ENCODE results near the gene YEATS2.
"Not testable (repeated sequence)": the region's sequence is repeated elsewhere in the genome, so short reads cannot be mapped to it uniquely, and the experiment has no call there.

The YEATS2 gene

DNA sequence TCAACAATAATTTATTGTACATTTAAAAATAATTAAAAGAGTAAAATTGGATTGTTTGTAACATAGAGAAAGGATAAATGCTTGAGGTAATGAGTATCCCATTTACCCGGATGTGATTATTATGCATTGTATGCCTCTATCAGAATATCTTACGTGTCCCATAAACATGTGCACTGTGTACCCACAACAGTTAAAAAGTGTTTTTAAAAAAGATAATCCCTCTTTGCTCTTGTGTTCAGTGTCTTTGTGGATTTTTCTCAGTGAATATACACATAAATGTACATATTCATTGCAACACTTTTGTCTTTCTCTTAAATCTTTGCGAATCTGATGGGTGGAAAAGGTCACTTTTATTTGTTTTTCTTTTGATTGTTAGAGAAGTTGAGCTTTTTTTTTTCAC lies 20.4 kb downstream of the YEATS2 start:
- DNase-seq: no peak

DNA sequence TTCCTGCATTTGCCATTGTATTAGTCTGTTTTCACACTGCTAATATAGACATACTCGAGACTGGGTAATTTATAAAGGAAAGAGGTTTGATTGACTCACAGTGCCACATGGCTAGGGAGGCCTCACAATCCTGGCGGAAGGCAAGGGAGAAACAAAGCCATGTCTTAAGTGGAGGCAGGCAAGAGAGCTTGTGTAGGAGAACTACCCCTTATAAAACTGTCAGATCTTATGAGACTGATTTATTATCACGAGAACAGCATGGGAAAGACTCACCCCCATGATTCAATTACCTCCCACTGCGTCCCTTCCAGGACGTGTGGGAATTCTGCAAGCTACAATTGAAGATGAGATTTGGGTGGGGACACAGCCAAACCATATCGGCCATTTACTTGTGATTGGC lies 27.8 kb downstream of the YEATS2 start:
- DNase-seq: no peak

DNA sequence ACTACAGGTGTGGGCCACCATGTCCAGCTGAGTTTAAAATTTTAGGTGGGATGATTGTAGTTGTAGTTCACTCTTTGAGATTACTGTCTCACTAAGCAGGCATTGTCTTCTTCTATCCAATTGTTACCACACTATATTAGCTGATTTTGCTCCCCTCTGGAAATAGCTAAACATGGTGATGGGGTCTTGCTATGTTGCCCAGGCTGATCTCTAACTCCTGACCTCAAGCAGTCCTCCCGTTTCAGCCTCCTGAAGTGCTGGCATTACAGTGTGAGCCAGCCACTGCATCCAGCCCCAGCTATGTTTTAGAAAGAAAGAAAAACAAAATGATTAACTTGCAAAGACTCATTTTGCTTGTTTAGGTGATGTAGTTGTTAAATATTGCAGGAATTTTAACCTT lies 30.6 kb downstream of the YEATS2 start:
- no peak for DNase-seq

DNA sequence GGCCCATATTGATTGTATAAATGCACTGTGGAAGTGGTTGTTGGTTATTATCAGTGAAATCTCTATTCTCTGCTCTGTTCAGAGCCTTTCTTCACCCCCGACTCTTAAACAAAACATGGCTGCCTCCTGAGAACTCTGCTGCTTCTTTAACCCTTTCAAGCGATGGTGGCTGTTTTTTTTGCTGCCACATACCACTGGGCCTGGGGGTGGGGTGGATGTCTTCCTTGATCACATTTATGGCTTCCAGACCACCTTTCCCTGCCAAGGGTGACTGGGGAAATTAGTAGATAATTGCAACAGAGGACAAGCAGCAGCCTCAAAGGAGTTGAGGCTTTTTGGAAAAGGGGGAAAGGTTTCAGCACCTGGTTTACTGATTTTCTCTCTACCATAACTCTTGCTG lies 32.8 kb downstream of the YEATS2 start:
- no peak for DNase-seq

DNA sequence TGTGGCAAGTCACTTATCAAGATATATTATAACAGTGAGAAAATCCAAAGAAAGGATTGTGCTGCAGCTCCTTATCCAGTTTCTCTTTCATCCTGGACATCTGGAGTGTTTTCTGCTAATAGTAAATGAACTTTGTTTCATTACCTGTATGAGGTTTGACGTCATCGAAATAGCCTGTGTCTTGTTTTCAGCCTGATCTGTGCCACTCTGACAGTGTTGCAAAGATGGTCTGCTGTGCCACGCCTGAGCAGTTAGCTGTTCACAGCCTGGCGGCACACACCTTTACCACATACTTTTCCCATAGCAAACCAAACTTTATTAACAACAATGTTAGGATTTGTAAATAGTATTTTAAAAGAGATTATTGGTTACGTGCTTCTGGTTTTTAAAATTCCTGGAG lies 34.0 kb downstream of the YEATS2 start:
- no peak for DNase-seq

DNA sequence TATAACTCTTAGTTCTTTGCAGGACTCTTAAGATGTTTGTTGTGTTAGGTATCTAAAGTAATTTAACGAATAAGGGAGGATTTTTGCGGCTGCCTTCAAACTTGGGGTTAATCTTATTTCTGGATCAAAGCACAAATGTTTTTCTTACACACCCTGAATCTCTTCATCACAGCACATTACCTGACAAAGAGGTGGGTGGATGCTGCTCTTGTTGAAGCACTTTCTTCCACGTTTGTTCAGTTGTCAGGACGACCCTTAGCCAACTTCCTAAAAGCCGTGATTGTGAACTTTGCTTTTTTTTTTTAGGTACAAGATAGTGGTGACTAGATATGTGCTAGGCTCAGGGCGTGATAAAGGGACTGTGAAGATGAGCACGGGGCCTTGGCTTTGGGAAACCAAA lies 36.0 kb downstream of the YEATS2 start:
- no peak for DNase-seq

DNA sequence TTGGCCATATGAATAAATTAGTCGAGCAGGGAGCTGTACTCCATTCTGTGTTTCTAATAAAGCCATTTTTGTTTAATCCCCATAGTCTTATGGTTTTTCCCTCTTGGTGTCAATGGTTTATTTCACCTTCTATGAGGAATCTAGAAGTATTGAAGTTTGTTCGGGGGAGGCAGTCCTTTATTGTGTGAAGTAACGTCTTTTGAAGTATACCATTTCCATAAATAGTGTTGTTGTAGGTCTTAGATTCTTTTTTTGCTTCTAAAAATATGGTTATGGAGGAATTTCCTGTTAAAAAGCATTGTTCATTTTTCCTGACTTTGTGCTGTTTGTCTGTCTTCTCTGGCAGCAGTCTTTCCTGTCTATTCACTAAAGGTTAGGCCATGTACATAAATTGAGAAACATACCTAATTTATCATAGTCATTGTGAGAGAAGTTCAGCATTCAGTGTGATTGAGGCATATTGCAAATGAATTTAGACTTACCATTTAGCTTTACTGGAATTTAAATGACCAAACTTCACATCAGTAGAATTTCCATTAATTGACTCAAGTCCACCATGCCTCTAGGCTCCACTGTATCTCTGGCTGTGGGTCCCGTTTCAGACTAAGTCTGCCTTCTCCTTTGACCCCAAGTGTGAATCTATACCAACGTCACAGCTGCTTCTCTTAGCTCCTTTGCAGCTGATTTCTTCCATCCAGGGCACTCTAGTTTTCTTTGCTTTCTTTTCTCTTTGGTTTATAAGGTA lies 37.3 kb downstream of the YEATS2 start:
- DNase-seq: no peak

DNA sequence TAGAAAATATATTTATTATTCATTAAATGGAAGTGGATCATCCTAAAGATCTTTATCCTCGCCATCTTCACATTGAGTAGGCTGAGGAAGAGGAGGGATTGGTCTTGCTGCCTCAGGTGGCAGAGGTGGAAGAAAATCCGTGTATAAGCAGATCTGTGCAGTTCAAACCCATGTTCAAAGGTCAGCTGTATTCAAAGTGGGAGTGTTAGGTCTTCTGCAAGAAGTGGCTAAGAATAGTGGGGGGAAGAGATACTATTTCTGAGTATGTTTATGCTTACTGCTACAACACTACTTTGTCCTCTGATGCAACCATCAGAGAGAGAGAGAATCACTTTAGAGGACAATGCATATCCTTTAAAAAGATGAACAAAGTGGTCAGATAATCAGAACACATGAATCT lies 39.5 kb downstream of the YEATS2 start:
- DNase-seq: no peak

DNA sequence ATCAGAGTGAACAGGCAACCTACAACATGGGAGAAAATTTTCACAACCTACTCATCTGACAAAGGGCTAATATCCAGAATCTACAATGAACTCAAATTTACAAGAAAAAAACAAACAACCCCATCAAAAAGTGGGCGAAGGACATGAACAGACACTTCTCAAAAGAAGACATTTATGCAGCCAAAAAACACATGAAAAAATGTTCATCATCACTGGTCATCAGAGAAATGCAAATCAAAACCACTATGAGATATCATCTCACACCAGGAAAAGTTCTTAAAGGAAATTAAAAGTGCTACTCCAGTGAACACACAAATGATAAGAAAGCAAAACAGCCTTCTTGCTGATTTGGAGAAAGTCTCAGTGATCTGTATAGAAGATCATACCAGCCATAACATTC lies 42.6 kb downstream of the YEATS2 start:
- not testable (repeated sequence) for DNase-seq

DNA sequence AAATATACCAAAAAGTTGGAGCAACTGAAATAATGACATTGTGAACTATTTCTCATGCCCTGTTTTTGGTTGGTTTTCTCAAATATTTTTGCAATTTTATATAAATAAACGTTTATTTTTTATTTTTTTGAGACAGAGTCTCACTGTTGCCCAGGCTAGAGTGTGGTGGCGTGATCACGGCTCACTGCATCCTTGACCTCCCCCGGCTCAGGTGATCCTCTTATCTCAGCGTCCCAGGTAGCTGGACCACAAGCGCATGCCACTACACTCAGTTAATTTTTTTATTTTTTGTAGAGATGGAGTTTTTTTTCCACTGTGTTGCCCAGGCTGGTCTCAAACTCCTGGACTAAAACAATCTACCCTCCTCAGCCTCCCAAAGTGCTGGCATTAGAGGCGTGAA lies 45.6 kb downstream of the YEATS2 start:
- no peak for DNase-seq

DNA sequence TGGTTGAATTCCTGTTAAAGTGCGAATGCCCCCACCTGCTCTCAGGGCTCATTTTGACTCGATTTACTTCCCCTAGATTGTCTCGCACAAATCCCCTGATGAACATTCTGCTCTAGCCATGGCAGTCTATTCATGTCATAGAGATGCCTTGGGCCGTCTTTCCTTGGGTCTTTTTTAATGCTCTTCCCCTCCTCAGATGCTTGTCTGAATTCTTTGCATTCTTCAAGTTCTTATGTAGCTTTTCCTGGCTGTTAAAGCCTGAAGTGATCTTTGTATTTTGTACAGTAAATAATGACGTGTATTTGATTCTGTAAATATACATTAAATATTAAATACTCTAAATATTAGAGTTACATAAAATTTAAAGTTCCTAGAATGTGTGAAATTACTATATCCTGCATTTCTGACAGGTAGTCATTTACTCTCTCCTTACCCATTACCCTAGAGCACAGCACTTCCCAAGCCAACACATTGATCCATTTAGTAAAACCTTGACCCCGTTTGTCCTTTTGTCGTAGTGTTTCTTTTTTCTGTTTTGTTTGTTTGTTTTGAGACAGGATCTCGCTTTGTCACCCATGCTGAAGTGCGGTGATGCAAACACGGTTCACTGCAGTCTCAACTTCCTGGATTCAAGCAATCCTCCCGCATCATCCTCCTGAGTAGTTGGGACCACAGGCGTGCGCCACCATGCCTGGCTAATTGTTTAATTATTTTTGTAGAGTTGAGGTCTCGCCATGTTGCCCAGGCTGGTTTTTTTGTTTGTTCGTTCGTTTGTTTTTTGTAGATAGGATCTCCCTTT lies 47.9 kb downstream of the YEATS2 start:
- no peak for DNase-seq

DNA sequence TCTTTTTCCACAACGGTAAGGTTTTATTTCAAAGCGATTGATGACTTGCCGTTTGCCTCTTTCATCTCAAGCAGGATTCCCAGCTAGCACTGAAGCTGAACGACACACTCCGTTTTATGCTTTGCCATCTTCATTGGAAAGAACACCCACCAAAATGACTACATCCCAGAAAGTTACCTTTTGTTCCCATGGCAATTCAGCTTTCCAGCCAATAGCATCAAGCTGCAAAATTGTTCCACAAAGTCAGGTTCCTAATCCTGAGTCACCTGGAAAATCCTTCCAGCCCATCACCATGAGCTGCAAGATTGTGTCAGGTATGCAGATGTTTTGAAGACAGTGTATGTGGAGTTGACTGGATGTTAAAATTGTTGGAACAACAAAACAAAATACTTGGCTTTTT lies 56.5 kb downstream of the YEATS2 start:
- DNase-seq: no peak

DNA sequence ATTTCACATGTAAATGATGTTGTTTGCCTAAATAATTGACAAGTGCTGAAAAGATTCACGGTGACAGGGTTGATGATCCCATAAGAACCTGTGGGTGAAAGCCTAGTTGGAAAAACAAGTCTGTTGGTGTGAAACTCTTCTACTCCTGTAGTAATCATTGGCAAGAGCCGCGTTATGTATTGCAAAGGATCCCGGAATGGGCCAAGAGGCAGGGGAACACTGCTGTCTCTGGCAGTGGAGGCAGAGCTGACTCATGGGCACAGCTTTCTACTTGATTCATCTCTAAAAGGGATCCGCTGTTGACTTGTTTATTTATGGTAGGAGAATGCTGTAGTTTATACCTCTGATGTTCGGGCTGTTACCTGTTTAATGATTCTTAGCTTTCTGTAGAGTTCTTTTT lies 64.7 kb downstream of the YEATS2 start:
- DNase-seq: no peak

DNA sequence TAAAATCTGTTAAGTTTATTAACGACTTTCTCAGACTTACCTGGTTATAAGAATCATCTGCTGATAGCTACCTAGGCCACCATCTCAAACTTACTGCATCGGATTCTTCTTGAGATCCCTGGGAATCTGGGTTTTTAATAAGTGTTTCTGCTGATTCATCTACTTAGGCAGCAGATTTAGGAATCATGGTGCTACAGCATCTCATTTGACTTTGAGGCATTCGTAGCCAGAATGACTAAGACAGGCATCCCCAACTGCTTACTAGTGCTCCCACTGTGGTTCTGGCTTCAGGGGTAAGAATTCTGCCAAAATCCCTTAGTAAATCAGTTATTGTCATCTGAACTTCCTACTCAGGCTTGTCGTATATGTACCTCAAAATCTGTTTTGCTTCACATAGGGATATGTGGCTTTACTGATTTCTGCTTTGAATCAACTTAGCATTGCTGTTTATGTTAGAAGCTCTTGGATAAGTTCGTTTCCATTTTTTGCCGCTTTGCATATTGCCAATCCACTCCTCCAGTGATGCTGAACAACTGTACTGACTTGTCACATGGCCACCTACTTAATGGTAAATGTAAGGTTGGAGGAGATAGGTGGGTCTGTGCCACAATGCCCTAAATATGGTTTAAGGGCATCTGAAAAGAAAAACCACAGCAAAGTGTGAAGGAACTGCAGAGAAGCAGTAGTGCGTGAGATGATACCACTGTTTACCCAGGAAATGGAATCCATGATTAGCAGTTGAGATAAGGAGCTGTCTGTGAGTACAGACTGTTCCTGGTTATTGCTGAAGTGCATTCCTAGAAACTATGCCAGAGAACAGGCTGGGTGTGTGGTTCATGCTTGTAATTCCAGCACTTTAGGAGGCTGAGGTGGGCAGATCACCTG lies 67.5 kb downstream of the YEATS2 start:
- DNase-seq: no peak

DNA sequence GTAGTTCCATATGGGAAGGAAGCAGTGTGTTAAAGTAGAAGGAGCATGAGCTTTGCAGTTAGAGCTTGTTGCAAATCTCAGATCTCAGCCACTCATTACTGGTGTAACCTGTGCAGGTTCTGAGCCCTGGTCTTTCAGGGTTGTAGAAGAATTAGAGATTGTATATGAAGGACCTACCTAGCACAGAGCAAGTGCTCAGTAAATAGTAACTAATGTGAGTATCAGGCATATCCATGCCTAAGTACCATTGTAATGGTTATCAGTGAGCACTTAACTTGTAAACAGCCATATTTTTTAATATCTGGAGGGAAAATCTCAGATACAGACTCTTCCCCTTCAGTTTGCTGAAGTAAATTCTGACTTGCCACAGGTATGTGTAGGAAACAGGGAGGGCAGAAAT lies 68.5 kb downstream of the YEATS2 start:
- DNase-seq: no peak

DNA sequence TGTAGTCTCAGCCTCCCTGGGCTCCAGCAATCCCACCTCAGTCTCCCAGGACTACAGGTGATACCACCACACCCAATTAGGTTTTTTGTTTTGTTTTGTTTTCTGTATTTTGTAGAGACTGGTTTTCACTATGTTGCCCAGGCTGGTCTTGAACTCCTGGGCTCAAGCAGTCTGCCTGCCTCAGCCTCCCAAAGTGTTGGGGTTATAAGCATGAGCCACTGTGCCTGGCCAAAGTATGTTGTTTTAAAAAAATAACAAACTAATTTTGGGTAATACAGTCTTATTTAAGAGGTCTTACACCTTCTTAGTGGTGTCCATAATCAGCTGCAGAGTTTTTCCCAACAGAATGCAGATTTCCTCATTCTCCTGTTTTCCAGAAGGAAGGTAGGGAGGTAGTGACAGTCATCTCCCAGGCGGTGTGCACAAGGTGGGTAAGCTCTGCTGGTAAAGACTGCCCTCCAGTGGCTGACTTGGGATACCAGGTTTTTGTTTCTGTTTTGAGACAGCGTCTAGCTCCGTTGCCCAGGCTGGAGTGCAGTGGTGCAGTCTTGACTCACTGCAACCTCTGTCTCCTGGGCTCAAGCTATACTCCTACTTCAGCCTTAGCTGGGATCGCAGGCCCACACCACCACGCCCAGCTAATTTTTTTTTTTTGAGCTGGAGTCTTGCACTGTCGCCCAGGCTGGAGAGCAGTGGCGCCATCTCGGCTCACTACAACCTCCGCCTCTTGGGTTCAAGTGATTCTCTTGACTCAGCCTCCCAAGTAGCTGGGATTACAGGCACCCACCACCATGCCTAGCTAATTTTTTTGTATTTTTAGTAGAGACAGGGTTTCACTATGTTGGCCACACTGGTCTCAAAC lies 69.4 kb downstream of the YEATS2 start:
- peak in 1 of 2 experiments; percentile 30 for DNase-seq

DNA sequence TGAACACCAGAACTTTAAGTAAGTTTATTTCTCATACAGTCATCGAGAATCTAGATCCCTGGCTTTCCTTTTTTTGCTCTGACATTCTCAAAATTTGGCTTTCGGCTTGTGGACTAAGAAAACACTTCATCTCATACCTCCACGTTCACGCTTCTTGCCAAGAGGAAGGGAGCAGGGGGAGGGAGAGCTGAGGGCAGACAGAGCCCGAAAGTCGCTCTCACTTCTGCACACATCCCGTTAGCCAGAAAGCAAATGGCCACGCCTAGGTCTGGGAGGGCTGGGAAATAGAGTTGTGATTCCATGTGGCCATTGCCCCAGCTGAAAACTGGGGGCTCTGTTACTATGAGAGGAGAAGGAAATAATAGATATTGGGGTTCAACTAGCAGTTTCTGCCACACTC lies 70.5 kb downstream of the YEATS2 start:
- DNase-seq: no peak

DNA sequence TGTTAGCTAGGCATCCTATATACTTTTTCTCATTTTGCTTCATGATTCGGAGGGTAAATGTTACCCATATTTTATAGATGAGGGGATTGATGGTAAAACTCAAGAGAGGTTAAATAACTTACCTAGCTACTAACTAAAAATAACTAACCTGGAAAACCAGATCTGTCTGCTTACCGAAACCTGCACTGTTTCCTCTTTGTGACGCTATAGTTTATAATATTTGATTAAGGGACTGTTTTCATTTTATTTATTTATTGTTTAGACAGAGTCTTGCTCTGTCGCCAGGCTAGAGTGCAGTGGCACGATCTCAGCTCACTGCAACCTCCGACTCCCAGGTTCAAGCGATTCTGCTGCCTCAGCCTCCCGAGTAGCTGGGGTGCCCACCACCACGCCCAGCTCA lies 71.9 kb downstream of the YEATS2 start:
- DNase-seq: no peak

DNA sequence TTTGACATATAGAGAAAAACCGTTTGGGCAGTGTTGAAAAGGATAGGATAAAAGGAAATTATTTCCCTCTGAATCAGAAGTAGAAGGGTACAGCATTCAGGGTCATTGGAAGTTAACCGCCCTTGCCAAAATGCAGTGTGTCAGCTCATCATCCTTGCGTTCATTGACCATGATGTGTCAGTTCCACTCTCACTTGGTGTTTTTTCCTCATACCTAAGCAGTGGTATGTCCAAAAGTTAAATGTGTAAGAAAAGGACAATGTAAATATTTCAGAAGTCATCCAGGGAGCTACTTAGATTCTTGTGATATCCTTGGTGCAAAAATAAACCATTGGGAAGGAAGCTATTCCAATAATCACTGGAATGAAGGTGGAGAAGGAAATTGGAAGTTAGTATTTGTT lies 77.0 kb downstream of the YEATS2 start:
- no peak for DNase-seq

DNA sequence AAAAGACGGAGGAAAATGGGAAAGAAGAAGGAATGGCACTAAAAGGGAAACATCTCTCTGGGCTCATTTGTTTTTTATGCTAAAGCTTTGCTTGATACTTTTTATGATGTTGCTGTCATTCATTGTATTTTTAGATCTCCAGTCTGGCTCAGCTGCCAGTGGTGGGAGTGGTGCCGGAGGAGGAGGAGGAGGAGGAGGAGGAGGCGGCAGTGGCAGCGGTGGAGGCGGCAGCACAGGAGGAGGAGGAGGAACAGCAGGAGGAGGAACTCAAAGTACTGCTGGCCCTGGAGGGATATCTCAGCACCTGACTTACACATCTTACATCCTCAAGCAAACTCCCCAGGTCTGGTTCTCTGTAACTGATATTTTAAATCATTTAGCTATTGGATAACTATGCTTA lies 78.2 kb downstream of the YEATS2 start:
- DNase-seq: no peak

DNA sequence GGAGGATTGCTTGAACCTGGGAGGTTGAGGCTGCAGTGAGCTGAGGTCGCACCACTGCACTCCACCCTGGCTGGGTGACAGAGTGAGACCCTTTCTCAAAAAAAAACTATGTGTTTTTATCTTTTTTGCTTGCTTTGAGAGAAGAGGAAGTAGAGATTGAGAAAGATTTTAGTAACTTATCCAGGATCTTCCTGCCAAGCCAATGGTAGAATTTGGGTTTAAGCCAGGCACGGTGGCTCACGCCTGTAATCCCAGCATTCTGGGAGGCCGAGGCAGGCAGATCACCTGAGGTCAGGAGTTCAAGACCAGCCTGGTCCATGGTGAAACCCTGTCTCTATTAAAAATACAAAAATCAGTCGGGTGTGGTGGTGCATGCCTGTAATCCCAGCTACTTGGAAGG lies 78.9 kb downstream of the YEATS2 start:
- DNase-seq: not testable (repeated sequence)

DNA sequence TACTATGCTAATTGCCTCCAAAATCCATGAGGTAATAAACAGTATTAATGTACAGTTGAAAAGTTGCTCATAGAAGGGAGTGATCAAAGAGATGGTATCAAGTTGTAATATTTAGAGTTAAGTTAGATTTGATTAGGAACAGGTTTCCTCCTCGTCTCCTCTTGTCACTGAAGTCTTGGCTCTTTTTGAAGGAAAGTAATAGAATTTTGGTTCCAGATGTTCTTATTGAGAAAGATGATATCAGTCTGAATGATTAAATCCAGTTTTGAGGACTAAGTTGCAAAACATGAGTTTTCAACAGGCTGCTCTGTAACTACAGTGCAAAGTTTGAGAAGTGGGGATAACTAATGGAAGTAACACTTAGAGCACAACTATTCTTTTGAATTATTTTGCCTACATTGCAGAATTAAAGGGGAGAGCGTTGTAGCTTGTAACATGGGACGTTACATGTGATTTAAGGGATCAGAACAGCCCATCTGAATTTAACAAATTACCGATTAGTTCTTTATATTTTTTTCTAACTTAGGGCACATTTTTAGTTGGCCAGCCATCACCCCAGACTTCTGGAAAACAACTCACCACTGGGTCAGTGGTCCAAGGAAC lies 79.5 kb downstream of the YEATS2 start:
- DNase-seq: no peak

Measured in cerebellar nuclear complex (tissue), 1 donor.